OCI-LY7 (cell line): Measurements from ENCODE around the gene CCR5. TPM values are rescaled to one million over a fixed set of nuclear protein-coding genes. Genes with fewer than 3 reads are reported as not detected.

Source experiments
- BruUV-seq: library from RNA; stranded (reverse); fragments of 400-500 nt; replicated peaks from 2 replicates; lab custom pipeline; 2021; lab: Mats Ljungman, UMichigan
- CTCF ChIA-PET: fragments of 300-600 bp; sonication (Branson Sonifier 250); formaldehyde crosslinking; loops from one replicate; lab custom pipeline; 2022; ENCODE audit warnings: antibody characterized with exemption; ENCODE audit not compliant: unreplicated experiment; lab: Charles Lee
- POLR2A ChIA-PET: fragments of 300-600 bp; sonication (Branson Sonifier 250); formaldehyde crosslinking; loops from one replicate; lab custom pipeline; 2022; ENCODE audit warnings: antibody characterized with exemption; lab: Charles Lee
- DNase-seq: peaks from one replicate; pipeline ENCODE4 v3.0.0-alpha.2; 2015; ENCODE audit warnings: low spot score
- H2AFZ ChIP-seq: fragments of 200-600 bp; sonication (generic), shearing (Covaris generic); 2 replicates; pipeline ENCODE4 v1.6.1; 2014; ENCODE audit warnings: mild to moderate bottlenecking, antibody characterized with exemption, low read length, moderate library complexity
- H3K27ac ChIP-seq: fragments of 200-600 bp; sonication (generic); 2 replicates; pipeline ENCODE4 v1.5.1; 2014; ENCODE audit warnings: mixed run types, low read depth, mild to moderate bottlenecking, moderate library complexity, low read length, inconsistent platforms; ENCODE audit not compliant: poor library complexity, severe bottlenecking
- H3K36me3 ChIP-seq: fragments of 200-600 bp; sonication (generic); 2 replicates; pipeline ENCODE4 v1.6.1; 2014; ENCODE audit warnings: mild to moderate bottlenecking, antibody characterized with exemption, low read length, moderate library complexity, mixed read lengths; ENCODE audit not compliant: insufficient read depth
- H3K4me1 ChIP-seq: fragments of 200-600 bp; sonication (generic); 2 replicates; pipeline ENCODE4 v1.5.1; 2014; ENCODE audit warnings: mild to moderate bottlenecking, low read length; ENCODE audit not compliant: insufficient read depth, poor library complexity, severe bottlenecking
- H3K4me2 ChIP-seq: fragments of 200-600 bp; sonication (generic); 2 replicates; pipeline ENCODE4 v1.6.1; 2014; ENCODE audit warnings: mild to moderate bottlenecking, low read length
- H3K4me3 ChIP-seq: fragments of 200-600 bp; sonication (generic); 2 replicates; pipeline ENCODE4 v1.5.1; 2014; ENCODE audit warnings: mild to moderate bottlenecking, low read depth, low read length; ENCODE audit not compliant: poor library complexity, severe bottlenecking
- H3K79me2 ChIP-seq: fragments of 200-600 bp; sonication (generic); 2 replicates; pipeline ENCODE4 v1.6.1; 2016; ENCODE audit warnings: low read depth, mild to moderate bottlenecking, low read length, moderate library complexity, mixed read lengths; ENCODE audit not compliant: insufficient read depth
- H3K9me2 ChIP-seq: fragments of 200-600 bp; sonication (generic); 2 replicates; pipeline ENCODE4 v1.6.1; 2016; ENCODE audit warnings: mild to moderate bottlenecking, low read length, mixed read lengths; ENCODE audit not compliant: insufficient read depth
- H3K9me3 ChIP-seq: fragments of 200-600 bp; sonication (generic); 2 replicates; pipeline ENCODE4 v1.6.1; 2014; ENCODE audit warnings: mild to moderate bottlenecking, mixed run types, low read length, mixed read lengths
- H4K20me1 ChIP-seq: fragments of 200-600 bp; sonication (generic); 2 replicates; pipeline ENCODE4 v1.6.1; 2014; ENCODE audit warnings: mild to moderate bottlenecking, antibody characterized with exemption, low read length, moderate library complexity, mixed read lengths; ENCODE audit not compliant: insufficient read depth
- CTCF ChIP-seq: fragments of 200-600 bp; sonication (generic); conservative IDR thresholded peaks from 2 replicates; pipeline ENCODE4 v1.5.1; 2014; ENCODE audit warnings: mild to moderate bottlenecking, antibody characterized with exemption, low read length, moderate library complexity, mixed read lengths
- EZH2phosphoT487 ChIP-seq: fragments of 200-600 bp; sonication (generic); IDR thresholded peaks from 2 replicates; pipeline ENCODE4 v1.6.1; 2018; ENCODE audit warnings: low read depth, borderline replicate concordance, mild to moderate bottlenecking, mixed run types, antibody characterized with exemption, low read length, moderate library complexity, mixed read lengths
- intact Hi-C: fragments of 100-400 bp; cut with micrococcal nuclease; formaldehyde crosslinking; loops from one replicate; pipeline ENCODE4 v1.10.0; 2022; ENCODE audit not compliant: unreplicated experiment
- total RNA-seq, 2 experiments: library from RNA; depleted of rRNA in 1 of 2; stranded (reverse); fragments of >200 nt in 1 of 2; shearing (Covaris generic) in 1 of 2; gene quantifications; 2 replicates each; pipeline ENCODE4 v1.2.3, GENCODE V29; 2014 to 2022

The CCR5 gene
- total RNA-seq, 2 experiments from 2014 or later, result not detected

- Histone ChIP-seq H3K9me2 (no peaks in the 10 kb centered on the region), H4K20me1 (no peaks in the 10 kb centered on the region), H3K4me1 (no peaks in the 10 kb centered on the region), H3K36me3 (no peaks in the 10 kb centered on the region), H2AFZ (no peak overlapping the region), H3K79me2 (no peaks in the 10 kb centered on the region), H3K4me2 (no peak overlapping the region), H3K9me3 (no peaks in the 10 kb centered on the region), H3K27ac (no peak overlapping the region), H3K4me3 (no peak overlapping the region)
- BruUV-seq, result no TSS peak
- ChIA-PET CTCF (interaction anchor here (0.8 kb wide), 1 partner anchor 95 kb away, joined by 6 read pairs; no protein-coding TSS in a partner anchor), POLR2A (interaction anchor here (0.6 to 1.1 kb wide), 2 partner anchors 154 to 302 kb away, joined by 3 read pairs; no protein-coding TSS in a partner anchor)
- intact Hi-C loops, result loop anchor here (10.0 kb wide), 2 partner anchors 157 to 607 kb away; no protein-coding TSS in a partner anchor
- DNase-seq, result no peak
- TF ChIP-seq EZH2phosphoT487, result no peak
- no peak for TF ChIP-seq CTCF
These were observed 984 bp downstream of the CCR5 start for GRCh38 chr3:46371519-46372340.

GRCh38 chr3:46372492-46373359, 2.0 kb downstream of the CCR5 start:
- peak; percentile 14 for DNase-seq

More at GRCh38 chr3:46372492-46373359, 2.0 kb downstream of the CCR5 start:
- no peaks in the 10 kb centered on the region for H3K79me2 ChIP-seq
- no peaks in the 10 kb centered on the region for H4K20me1 ChIP-seq
- ChIA-PET CTCF (interaction anchor here (0.8 kb wide), 1 partner anchor 96 kb away, joined by 6 read pairs; no protein-coding TSS in a partner anchor), POLR2A (interaction anchor here (0.6 kb wide), 1 partner anchor 1016 kb away, joined by 6 read pairs; no protein-coding TSS in a partner anchor)
- no peaks in the 10 kb centered on the region for H3K9me2 ChIP-seq
- no peak for TF ChIP-seq EZH2phosphoT487
- TF ChIP-seq CTCF, result peak; percentile 69
- no peaks in the 10 kb centered on the region for H3K9me3 ChIP-seq
- no peaks in the 10 kb centered on the region for H3K4me1 ChIP-seq
- H3K4me2 ChIP-seq, result no peak overlapping the region
- no TSS peak for BruUV-seq
- H3K4me3 ChIP-seq, result no peak overlapping the region
- H2AFZ ChIP-seq, result no peak overlapping the region
- H3K36me3 ChIP-seq, result no peaks in the 10 kb centered on the region
- H3K27ac ChIP-seq, result no peak overlapping the region
- intact Hi-C loops, result loop anchor here (10.0 kb wide), 2 partner anchors 158 to 608 kb away; no protein-coding TSS in a partner anchor
